Erythroblast (primary cell): ENCODE results near the gene HMGN1.

Experiments
- GATA1 ChIP-seq: IDR thresholded peaks from 2 replicates; pipeline ENCODE4 v1.6.1; 2011; ENCODE audit warnings: low read depth, mild to moderate bottlenecking, control low read depth, low read length, moderate library complexity
- POLR2A ChIP-seq: IDR thresholded peaks from 2 replicates; pipeline ENCODE4 v1.6.1; 2011; ENCODE audit warnings: mild to moderate bottlenecking, low read length

DNA sequence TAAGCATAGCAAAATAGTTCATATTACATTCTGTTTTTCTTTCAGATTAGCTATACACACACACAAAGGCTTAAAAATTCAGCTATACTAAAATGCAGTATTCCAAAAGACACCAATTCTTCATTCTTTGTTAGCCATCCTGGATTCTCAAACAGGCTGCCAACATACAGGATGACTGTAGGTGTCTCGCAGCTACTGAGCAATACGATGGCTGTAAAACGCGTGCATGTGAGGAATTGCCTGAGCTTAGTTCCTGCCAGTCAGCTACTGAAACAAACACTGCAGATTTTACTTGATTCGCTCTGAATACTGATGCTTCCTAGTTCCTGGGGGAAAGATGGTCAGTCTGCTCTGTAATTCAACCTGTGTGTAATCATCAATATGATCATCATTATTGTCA, 24.7 kb upstream of the HMGN1 start:
- TF ChIP-seq POLR2A, result no peak
- no peak for TF ChIP-seq GATA1
